Stimulated activated memory B cell treated with anti-CD40 and anti-IgM and Interleukin-4, amounts not matched to agents 10 μg/mL and 1 μg/mL and 100 μg/mL, for 72 hours (primary cell): Measurements from ENCODE around the gene MYH7B.

ENCODE experiments used
- ATAC-seq: fragments of 150-1000 bp; cut with Tn5 transposase; 2 replicates; pipeline ENCODE4 v1.10.0; 2021
- H3K27ac Mint-ChIP-seq: one replicate; pipeline ENCODE4 v1.8.0; 2022; ENCODE audit warnings: mild to moderate bottlenecking, mixed read lengths
- H3K27me3 Mint-ChIP-seq: one replicate; pipeline ENCODE4 v1.8.0; 2022; ENCODE audit warnings: mixed read lengths
- H3K36me3 Mint-ChIP-seq: one replicate; pipeline ENCODE4 v1.8.0; 2022; ENCODE audit warnings: mixed read lengths
- H3K4me1 Mint-ChIP-seq: one replicate; pipeline ENCODE4 v1.8.0; 2022; ENCODE audit warnings: mixed read lengths
- H3K4me3 Mint-ChIP-seq: one replicate; pipeline ENCODE4 v1.8.0; 2022; ENCODE audit warnings: mild to moderate bottlenecking, moderate library complexity, mixed read lengths
- H3K9me3 Mint-ChIP-seq: one replicate; pipeline ENCODE4 v1.8.0; 2022; ENCODE audit warnings: mixed read lengths

Gene MYH7B

DNA sequence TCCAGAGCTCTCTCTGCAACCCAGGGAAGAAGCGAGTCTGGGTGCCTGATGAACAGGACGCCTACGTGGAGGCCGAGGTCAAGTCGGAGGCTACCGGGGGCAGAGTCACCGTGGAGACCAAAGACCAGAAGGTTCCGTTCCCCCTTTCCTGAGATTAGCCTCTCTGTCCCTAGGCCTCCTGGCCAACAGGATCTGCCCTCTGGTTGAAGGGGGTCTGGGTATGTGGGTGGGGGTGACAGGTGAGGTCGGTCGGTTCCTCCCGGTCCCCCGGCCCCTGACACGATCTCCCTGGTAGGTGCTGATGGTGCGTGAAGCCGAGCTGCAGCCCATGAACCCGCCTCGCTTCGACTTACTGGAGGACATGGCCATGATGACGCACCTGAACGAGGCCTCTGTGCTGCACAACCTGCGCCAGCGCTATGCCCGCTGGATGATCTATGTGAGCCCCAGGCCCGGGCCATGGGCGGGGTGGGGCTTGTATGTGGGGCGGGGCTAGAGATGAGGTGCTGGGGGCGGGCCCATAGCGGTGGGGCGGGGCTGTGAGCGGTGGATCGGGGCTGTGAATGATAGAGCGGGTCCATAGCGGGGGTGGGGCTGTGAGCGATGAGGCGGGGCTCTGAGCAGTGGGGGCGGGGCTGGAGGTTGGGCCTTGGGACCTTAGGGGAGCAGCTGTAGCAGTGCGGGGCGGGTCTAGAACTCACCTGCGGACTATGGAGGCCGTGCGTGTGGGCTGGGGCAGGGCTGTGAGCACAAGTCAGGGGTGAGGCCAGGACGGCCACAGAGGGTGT, 23.9 kb downstream of the MYH7B start:
- Mint-ChIP-seq H3K4me3 (no peak overlapping the region), H3K9me3 (no peaks in the 10 kb centered on the region), H3K27ac (no peak overlapping the region), H3K36me3 (no peaks in the 10 kb centered on the region), H3K4me1 (peaks cover 6% of the 10 kb centered on the region), H3K27me3 (peaks cover 72% of the 10 kb centered on the region)
- ATAC-seq: peak; percentile 53

DNA sequence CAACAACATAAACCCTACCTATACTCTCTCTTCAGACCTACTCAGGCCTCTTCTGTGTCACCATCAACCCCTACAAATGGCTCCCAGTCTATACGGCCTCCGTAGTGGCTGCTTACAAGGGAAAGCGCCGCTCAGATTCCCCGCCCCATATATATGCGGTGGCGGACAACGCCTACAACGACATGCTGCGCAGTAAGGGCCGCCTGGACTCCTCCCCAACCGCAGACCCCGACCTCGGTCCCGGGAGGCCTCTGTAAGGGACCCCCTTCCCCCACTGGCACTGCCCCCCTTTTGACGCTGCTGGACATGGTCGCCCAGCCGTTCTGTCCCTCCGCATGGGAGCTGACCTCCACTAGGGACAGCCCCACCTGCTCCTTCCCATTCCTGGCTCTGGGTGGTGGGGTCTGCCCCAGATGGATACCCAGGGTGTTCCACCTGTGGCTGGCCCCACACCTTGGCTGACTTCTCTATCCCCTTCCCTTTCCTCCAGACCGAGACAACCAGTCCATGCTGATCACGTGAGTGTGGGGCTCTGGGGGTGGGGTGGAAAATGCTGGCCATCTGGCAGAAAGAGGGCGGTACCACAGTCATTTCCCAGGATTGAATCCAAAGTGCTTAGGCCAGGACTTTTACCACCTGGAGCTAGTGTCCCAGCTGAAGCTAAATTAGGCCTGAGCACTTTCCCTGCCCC, 25.0 kb downstream of the MYH7B start:
- Mint-ChIP-seq H3K4me1 (peaks cover 6% of the 10 kb centered on the region), H3K4me3 (no peak overlapping the region), H3K27ac (no peak overlapping the region), H3K27me3 (peaks cover 82% of the 10 kb centered on the region), H3K9me3 (no peaks in the 10 kb centered on the region), H3K36me3 (no peaks in the 10 kb centered on the region)
- no peak for ATAC-seq

DNA sequence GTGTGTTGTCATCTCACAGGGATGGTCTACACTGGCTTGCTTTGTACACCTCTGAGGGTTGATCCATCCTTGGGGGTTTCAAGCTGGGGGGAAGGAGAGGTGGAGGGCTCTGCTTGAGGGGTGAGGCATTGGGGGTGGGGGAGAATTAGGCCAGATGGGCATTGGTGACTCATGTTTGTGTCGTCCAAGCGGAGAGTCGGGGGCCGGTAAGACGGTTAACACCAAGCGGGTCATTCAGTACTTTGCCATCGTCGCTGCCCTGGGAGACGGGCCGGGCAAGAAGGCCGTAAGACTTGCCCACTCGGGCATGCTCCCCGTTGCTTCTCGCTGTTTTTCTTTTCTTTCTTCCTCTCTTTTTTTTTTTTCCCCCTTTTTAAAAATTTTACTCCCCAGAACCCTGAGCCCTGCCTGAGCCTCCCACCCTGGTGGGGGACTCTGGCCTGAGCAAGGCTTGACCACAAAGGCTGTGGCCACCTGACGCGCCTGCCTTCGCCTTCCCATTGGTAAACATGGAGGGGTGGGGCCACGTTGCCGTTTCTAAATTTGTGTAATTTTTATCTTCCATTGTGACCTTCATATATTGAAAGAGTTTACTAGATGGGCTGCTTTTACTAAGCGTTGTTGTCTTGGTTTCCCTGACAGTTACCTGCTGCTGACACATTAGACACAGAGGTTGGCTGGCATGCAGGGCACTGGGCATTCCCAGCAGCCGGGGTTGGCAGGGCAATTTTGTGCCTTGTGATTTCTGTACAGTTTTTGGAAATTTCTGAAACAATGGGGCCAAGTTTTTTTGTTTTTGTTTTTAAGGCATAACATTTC, 26.8 kb downstream of the MYH7B start:
- no peak overlapping the region for H3K27ac Mint-ChIP-seq
- H3K36me3 Mint-ChIP-seq: no peaks in the 10 kb centered on the region
- no peaks in the 10 kb centered on the region for H3K9me3 Mint-ChIP-seq
- no peak overlapping the region for H3K4me3 Mint-ChIP-seq
- H3K4me1 Mint-ChIP-seq: peaks cover 6% of the 10 kb centered on the region
- no peak for ATAC-seq
- H3K27me3 Mint-ChIP-seq: peaks cover 76% of the 10 kb centered on the region

DNA sequence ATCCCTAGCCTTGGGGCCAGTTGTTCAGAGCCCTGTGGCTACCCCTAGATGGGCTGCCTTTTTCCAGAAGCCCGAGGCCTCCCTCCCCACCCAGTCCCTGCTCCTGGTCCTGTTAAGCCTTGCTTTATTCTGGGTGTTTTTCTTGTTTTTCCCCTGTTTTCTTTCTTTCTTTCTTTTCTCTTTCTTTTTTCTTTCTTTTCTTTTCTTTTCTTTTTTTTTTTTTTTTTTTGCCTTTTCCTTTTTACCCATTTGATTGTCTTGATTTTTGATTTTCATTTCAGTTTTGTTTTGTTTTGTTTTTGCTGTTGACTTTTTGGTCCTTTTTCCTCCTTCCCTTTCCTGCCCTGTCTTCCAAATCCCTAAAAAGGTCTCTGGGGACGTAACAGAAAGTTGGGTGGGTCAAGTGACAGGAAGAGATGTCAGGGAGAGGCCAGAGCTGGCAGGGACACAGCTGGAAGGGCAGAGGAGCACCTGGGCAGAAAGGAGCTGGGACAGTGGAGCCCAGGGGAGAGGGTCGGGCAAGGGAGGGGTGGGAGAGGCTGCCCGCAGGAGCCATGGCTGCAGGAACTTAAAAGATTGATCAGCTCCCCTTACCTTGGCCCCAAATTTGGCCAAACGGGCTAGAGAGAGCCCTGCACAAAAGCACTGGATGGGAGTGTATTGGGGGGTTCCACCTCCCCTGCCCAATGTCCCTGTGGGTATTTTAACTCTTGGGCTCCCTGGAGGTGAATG, 27.6 kb downstream of the MYH7B start:
- H3K4me1 Mint-ChIP-seq: peaks cover 6% of the 10 kb centered on the region
- H3K27ac Mint-ChIP-seq: no peak overlapping the region
- no peak overlapping the region for H3K4me3 Mint-ChIP-seq
- peaks cover 68% of the 10 kb centered on the region for H3K27me3 Mint-ChIP-seq
- H3K9me3 Mint-ChIP-seq: no peaks in the 10 kb centered on the region
- H3K36me3 Mint-ChIP-seq: no peaks in the 10 kb centered on the region
- no peak for ATAC-seq

DNA sequence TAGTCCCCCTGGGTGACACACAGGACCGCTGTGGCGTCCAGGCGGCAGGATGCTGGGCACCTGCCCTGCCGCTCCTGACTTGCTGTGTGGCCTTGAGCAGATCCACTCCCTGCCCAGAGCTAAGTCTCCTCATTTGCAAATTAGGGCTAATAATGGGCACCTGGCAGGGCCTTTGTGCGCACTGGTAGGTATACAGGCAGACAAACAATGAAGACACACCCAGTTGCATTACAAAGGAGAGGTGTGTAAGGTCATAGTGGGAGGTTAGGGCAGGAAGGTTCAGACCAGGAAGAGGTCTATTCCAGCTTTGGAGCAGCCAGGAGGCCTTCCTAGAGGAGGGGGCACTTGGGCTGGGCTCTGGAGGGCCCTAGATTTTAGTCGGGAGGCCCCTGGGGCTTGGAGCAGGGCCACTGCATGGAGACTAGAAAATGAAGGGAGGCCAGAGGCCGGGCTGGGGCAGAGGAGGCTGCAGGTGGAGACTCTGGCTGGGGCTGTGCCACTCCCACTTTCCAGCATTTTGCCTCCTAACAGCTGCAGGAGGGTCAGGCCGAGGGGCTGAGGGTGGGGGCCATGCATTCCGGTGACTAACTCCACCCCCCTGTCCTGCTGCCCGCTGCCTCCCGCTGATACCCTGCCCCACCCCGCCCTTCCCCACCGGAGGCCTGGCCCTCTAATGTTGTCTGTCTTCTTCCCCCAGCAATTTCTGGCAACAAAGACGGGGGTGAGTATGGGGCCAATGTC, 28.5 kb downstream of the MYH7B start:
- Mint-ChIP-seq H3K4me1 (peaks cover 6% of the 10 kb centered on the region), H3K36me3 (no peaks in the 10 kb centered on the region), H3K27ac (no peak overlapping the region), H3K9me3 (no peaks in the 10 kb centered on the region), H3K4me3 (no peak overlapping the region), H3K27me3 (peaks cover 59% of the 10 kb centered on the region)
- ATAC-seq: no peak

DNA sequence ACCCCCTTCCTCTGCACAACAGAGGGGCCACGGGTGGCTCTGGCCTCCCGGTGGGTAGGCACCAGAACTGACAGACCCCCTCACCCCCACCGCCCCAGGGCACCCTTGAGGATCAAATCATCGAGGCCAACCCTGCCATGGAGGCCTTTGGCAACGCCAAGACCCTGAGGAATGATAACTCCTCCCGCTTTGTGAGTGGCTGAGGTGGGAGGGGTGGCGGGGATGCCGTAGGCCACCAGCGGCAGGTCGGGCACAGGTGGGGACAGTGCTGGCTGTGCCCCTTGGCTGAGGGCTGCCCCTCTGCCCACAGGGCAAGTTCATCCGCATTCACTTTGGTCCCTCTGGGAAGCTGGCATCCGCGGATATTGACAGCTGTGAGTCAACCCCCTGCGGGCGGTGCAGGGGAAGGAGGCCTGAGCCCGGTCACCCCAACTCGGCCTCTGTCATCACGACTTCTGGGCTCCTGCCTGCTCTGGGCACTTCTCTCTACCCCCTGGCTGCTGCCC, 29.1 kb downstream of the MYH7B start:
- Mint-ChIP-seq H3K27me3 (peaks cover 59% of the 10 kb centered on the region), H3K4me3 (no peak overlapping the region), H3K4me1 (peaks cover 6% of the 10 kb centered on the region), H3K9me3 (no peaks in the 10 kb centered on the region), H3K36me3 (no peaks in the 10 kb centered on the region), H3K27ac (no peak overlapping the region)
- ATAC-seq: no peak

DNA sequence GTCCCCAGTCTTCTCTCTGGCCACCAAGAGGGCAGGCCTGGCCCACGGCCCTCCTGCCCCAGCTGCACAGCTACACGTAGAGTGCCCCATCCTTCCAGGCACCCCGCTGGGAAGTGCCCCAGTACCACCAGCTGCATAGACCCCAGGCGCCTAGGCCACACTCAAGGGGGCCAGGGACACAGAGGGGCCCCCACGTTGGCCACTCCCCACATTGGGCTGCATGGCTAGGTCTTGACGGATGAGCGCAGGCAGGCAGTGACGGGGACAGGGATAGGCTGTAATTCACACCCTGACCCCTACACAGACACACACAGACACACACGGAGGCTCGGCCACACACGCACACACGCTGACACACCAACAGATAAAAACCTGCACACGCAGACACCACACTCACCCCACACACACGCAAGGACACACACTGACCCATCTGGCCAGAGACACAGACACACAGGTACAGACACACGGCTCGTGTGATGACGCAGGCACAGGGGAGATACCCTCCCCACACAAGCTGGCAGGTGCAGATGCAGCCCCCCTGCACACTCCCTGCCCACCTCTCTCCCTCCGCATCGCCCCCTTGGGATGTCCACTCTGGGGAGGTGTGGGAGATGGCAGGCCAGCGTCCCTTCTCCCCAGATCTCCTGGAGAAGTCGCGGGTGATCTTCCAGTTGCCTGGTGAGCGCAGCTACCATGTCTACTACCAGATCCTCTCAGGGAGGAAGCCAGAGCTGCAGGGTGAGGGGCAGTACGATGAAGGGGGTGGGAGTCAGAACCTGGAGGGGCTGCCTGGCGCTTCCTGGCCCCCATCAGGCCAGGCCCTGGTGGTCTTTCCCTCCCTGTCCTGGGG, 30.0 kb downstream of the MYH7B start:
- Mint-ChIP-seq H3K9me3 (no peaks in the 10 kb centered on the region), H3K36me3 (no peaks in the 10 kb centered on the region), H3K4me1 (peaks cover 6% of the 10 kb centered on the region), H3K27ac (no peak overlapping the region), H3K4me3 (no peak overlapping the region), H3K27me3 (peaks cover 50% of the 10 kb centered on the region)
- ATAC-seq: no peak

DNA sequence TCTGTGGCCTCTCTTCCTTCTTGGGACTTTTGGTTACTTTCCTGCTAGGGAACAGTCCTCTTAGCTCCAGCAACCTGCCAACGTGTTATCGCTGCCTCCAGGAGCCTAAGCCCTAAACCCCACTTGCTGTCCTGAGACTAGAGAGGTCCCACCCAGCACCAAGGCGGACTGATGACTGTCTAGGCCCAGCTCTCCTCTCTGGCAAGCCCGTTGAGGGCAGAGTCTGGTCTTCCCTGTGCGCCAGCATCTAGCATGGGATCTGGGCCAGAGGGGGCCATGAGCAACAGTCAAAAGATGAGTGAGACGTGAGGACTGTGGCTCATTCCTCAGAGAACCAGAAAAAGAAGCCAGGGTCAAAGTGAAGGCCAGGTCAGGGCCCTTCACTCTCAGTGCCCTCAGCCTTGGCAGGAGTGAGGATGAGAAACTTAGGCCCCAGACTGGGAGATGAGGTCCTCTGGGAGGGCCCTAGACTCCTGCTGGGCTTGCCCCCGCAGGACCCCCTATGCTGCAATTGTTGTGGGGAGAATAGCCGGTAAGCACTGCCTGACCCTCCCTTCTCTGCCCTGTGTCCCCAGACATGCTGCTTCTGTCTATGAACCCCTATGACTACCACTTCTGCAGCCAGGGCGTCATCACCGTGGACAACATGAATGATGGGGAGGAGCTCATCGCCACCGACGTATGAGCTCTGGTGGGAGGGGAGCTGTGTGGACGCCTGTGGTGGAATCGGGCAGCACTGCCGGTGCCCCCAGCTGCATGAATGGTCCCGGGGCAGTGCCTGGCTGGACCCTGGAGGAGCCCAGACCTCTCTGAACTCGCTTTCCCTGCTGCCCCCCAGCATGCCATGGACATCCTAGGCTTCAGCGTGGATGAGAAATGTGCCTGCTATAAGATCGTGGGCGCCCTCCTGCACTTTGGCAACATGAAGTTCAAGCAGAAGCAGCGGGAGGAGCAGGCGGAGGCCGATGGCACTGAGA, 30.9 kb downstream of the MYH7B start:
- H3K4me1 Mint-ChIP-seq: peaks cover 6% of the 10 kb centered on the region
- H3K27me3 Mint-ChIP-seq: peaks cover 41% of the 10 kb centered on the region
- no peaks in the 10 kb centered on the region for H3K9me3 Mint-ChIP-seq
- H3K36me3 Mint-ChIP-seq: no peaks in the 10 kb centered on the region
- H3K4me3 Mint-ChIP-seq: no peak overlapping the region
- ATAC-seq: no peak
- H3K27ac Mint-ChIP-seq: no peak overlapping the region

DNA sequence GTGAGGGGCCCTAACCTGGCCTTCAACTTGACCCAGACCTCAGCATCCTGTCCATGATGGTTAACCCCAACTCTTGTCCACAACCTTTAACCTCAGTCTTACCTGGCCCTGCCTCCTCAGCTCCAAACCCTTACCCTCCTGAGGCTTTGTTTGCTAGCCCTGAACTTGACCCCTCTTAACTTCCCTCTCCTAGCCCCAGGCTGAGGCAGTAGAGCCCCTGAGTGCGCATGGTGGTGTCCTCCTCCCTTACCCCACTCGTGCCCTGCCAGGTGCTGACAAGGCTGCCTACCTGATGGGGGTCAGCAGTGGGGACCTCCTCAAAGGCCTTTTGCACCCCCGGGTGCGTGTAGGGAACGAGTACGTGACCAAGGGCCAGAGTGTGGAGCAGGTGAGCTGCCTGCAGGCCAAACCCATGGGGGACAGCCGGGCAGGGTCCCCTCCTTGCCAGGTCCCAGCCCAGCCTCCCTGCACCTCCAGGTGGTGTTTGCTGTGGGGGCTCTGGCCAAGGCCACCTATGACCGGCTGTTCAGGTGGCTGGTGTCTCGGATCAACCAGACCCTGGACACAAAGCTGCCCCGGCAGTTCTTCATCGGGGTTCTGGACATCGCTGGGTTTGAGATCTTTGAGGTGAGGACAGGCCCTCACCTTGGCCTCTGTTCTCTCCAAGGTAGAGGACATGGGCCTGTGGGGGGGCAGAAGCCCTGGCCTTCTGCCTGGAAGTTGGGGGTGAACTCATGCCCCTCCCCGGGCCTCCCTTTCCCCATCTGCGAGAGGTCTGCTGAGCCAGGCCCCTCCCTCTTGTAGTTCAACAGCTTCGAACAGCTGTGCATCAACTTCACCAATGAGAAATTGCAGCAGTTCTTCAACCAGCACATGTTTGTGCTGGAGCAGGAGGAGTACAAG, 31.9 kb downstream of the MYH7B start:
- Mint-ChIP-seq H3K27me3 (peaks cover 32% of the 10 kb centered on the region), H3K27ac (no peak overlapping the region), H3K4me3 (no peak overlapping the region), H3K4me1 (peaks cover 6% of the 10 kb centered on the region), H3K9me3 (no peaks in the 10 kb centered on the region), H3K36me3 (no peaks in the 10 kb centered on the region)
- ATAC-seq: no peak

DNA sequence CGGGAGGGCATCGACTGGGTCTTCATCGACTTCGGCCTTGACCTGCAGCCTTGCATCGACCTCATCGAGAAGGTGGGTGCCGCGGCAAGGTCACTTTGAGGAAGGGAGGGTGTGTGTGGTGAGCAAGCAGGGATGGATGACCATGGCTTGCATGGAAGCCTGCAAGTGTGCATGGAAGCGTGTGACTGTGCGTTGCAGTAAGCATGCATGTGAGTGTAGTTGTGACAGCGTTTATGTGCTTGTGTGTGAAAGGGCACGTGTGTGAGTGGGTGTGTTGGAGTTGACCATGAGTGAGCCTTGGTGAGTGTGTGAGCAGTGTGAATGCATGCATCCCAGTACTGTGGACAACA, 32.5 kb downstream of the MYH7B start:
- Mint-ChIP-seq H3K4me3 (no peak overlapping the region), H3K4me1 (peaks cover 3% of the 10 kb centered on the region), H3K9me3 (no peaks in the 10 kb centered on the region), H3K36me3 (no peaks in the 10 kb centered on the region), H3K27ac (no peak overlapping the region), H3K27me3 (peaks cover 25% of the 10 kb centered on the region)
- ATAC-seq: no peak

DNA sequence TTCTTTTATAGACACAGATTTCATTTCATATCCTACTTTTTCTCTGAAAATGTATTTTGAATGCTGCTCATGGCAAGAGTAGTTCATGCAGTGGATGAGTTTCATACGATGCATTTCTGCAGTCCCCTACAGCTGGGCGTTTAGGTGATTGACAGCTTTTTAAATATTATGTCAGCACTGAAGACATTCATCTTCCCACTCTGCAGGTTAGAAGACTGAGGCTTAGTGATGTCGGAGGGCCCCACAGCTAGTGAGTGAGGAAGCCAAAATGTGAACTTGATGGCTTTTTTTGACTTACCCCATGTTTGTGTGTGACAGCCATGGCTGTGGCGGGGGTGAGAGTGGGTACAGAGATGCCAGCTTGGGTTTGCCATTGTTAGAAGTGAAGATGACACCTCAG, 33.5 kb downstream of the MYH7B start:
- peaks cover 16% of the 10 kb centered on the region for H3K27me3 Mint-ChIP-seq
- ATAC-seq: no peak
- H3K4me1 Mint-ChIP-seq: no peaks in the 10 kb centered on the region
- peaks cover 8% of the 10 kb centered on the region for H3K36me3 Mint-ChIP-seq
- no peaks in the 10 kb centered on the region for H3K9me3 Mint-ChIP-seq
- no peak overlapping the region for H3K27ac Mint-ChIP-seq
- H3K4me3 Mint-ChIP-seq: no peak overlapping the region

DNA sequence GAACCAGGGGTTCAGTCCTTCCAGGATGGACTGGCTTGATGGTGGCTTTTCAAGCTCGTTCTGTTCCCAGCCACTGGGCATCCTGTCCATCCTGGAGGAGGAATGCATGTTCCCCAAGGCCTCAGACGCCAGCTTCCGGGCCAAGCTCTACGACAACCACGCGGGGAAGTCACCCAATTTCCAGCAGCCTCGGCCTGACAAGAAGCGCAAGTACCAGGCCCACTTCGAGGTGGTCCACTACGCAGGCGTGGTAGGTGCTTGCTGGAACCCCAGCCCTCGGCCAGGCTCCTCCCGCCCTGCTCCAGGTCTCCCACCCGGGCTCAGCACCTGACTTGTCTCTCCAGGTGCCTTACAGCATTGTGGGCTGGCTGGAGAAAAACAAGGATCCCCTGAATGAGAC, 34.0 kb downstream of the MYH7B start:
- ATAC-seq: no peak
- no peak overlapping the region for H3K4me3 Mint-ChIP-seq
- H3K27ac Mint-ChIP-seq: no peak overlapping the region
- no peaks in the 10 kb centered on the region for H3K9me3 Mint-ChIP-seq
- peaks cover 14% of the 10 kb centered on the region for H3K27me3 Mint-ChIP-seq
- no peaks in the 10 kb centered on the region for H3K4me1 Mint-ChIP-seq
- peaks cover 13% of the 10 kb centered on the region for H3K36me3 Mint-ChIP-seq
